Measurements from ENCODE around the gene SNTA1. TPM values are rescaled to one million over a fixed set of nuclear protein-coding genes. Genes with fewer than 3 reads are reported as not detected.
"Not testable (repeated sequence)": the region's sequence is repeated elsewhere in the genome, so short reads cannot be mapped to it uniquely, and the experiment has no call there.

The SNTA1 gene
- total RNA-seq, 1 experiment from 2014 or later: 13.2 TPM

DNA sequence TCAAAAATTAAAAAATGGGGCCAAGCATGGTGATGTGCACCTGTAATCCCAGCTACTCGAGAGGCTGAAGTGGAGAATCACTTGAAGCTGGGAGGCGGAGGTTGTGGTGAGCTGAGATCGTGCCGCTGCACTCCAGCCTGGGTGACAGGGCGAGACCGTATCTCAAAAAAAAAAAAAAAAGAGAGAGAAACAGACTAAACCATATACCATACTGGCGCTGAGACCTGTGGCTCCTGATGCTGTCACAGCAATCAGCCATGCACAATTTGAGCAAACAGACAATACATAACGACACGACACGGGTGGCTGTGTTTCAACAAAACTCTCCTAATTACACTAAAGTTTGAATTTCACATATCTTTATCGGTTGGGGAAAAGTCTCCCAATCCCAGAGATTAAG is 31.4 kb upstream of the SNTA1 start:
- no peaks in the 10 kb centered on the region for H3K9me3 ChIP-seq (replicated peaks)
- no peak overlapping the region for H3K4me3 ChIP-seq
- H3K36me3 ChIP-seq: no peaks in the 10 kb centered on the region
- no peak overlapping the region for H3K27ac ChIP-seq
- H3K4me1 ChIP-seq: no peaks in the 10 kb centered on the region; the same call in 1 of the 2 replicates
- H3K27me3 ChIP-seq: peaks cover 9% of the 10 kb centered on the region; the same call in 1 of the 2 replicates
- no peak for DNase-seq

DNA sequence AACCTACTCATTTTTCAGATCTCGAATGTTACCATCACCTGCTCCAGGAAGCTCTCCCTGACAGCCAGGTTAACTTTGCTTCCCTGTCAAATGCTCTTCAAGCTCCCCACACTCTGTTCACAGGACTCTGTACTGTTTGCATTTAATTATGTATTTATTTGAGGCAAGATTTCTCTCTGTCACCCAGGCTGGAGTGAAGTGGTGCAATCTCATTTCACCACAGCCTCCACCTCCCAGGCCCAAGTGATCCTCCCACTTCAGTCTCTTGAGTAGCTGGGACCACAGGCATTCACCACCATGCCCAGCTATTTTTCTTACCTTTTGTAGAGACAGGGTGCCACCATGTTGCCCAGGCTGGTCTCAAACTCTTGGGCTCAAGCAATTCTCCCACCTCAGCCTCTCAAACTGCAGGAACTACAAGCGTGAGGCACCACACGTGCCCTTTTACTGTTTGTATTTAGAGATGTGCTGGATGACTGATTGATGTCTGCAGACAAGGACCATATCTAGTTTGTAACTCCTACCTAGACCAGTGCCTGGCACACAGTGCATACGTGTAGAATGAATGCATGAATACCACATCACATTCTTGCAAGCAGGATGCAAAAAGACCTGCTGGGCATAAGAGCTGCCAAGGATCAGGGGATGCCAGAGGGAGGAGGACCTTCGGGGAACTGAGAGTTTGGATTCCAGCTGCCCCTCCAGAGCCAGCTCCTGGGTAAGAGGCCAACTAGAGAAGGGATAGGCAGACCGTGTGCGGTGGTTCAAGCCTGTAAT is 30.7 kb upstream of the SNTA1 start:
- Histone ChIP-seq H3K27ac (no peak overlapping the region), H3K27me3 (peaks cover 9% of the 10 kb centered on the region; the same call in 1 of the 2 replicates), H3K9me3 (replicated peaks) (no peaks in the 10 kb centered on the region), H3K4me1 (no peaks in the 10 kb centered on the region; the same call in 1 of the 2 replicates), H3K36me3 (no peaks in the 10 kb centered on the region), H3K4me3 (no peak overlapping the region)
- DNase-seq: no peak

DNA sequence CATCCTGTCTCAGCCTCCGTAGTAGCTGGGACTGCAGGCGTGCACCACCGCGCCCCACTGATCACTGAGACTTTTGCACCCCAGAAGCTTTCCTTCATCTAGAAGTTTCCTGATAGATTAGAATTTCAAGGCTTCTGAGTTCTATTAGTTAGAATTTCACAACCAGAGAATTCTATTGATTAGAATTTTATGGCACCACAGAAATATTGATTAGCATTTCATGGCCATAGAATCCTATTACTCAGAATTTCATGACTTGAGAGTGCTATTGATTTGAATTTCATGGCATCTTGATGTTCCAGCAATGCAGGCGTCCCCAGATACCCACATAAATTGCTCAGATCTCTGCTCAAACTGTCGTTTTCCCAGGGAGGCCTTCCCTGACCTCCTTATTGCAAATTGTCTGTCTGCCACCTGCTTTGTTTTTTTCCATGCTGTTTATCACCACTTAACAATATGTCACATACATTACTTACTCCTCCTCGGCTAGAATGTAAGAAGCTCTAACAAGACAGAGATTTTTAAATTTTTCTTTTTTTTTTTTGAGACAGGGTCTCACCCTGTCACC is 29.4 kb upstream of the SNTA1 start:
- Histone ChIP-seq H3K27ac (no peak overlapping the region), H3K27me3 (peaks cover 9% of the 10 kb centered on the region; the same call in 1 of the 2 replicates), H3K4me3 (no peak overlapping the region), H3K9me3 (replicated peaks) (no peaks in the 10 kb centered on the region), H3K36me3 (no peaks in the 10 kb centered on the region), H3K4me1 (no peaks in the 10 kb centered on the region; the same call in 1 of the 2 replicates)
- no peak for DNase-seq

DNA sequence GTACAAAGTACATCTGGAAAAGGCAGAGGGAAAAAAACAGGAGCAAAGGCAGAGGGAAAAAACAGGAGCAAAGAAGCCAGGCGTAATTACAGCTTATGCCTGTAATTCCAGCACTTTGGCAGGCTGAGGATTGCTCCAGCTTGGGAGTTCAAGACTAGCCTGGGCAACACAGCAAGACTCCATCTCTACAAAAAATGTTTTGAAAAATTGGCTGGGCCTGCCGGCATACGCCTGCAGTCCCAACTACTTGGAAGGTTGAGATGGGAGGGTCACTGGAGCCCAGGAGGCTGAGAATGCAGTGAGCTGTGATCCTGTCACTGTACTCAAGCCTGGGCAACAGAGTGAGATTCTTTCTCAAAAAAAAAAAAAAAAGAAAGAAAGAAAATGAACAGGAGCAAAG is 27.3 kb upstream of the SNTA1 start:
- no peak for DNase-seq
- Histone ChIP-seq H3K9me3 (replicated peaks) (no peaks in the 10 kb centered on the region), H3K36me3 (no peaks in the 10 kb centered on the region), H3K4me1 (peaks cover 1% of the 10 kb centered on the region; the same call in 1 of the 2 replicates), H3K4me3 (no peak overlapping the region), H3K27ac (no peak overlapping the region), H3K27me3 (peaks cover 9% of the 10 kb centered on the region; the same call in 1 of the 2 replicates)

DNA sequence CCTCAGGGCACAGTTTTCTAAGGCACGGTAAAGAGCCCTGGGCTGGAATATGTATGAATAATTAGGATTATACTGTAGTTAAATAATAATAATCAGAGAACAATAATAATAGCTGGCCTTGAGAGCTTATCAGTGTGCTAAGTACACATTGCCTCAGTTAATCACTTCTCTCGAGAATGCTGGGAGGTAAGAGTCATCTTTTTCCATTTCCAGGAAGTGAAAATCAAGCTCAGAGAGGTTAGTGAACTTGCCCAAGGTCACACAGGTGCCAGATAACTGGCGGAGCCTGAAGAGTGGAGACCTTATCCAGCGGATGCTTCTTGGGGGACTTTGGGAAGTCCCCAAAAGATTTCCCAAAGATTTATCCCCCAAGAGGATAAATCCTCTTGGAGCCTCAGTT is 26.9 kb upstream of the SNTA1 start:
- no peak for DNase-seq
- Histone ChIP-seq H3K27me3 (peaks cover 8% of the 10 kb centered on the region; the same call in 1 of the 2 replicates), H3K27ac (no peak overlapping the region), H3K36me3 (no peaks in the 10 kb centered on the region), H3K4me1 (peaks cover 4% of the 10 kb centered on the region; the same call in 1 of the 2 replicates), H3K4me3 (no peak overlapping the region), H3K9me3 (replicated peaks) (no peaks in the 10 kb centered on the region)

DNA sequence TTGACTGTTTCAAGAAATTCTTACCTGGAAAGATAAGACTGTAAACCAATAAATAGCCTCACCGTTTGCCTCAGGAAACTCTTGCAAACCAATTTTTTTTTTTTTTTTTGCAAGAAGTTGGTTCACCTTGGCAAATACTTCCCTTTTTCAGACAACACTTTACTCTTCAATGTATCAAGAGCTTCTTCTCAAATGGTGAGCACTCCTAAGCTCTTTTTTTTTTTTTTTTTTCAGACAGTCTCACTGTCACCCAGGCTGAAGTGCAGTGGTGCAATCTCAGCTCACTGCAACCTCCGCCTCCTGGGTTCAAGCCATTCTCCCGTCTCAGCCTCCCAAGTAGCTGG is 22.7 kb upstream of the SNTA1 start:
- Histone ChIP-seq H3K27me3 (peaks cover 4% of the 10 kb centered on the region; the same call in 1 of the 2 replicates), H3K4me1 (peaks cover 9% of the 10 kb centered on the region), H3K4me3 (no peak overlapping the region), H3K27ac (no peak overlapping the region), H3K36me3 (no peaks in the 10 kb centered on the region), H3K9me3 (replicated peaks) (no peaks in the 10 kb centered on the region)
- DNase-seq: no peak

DNA sequence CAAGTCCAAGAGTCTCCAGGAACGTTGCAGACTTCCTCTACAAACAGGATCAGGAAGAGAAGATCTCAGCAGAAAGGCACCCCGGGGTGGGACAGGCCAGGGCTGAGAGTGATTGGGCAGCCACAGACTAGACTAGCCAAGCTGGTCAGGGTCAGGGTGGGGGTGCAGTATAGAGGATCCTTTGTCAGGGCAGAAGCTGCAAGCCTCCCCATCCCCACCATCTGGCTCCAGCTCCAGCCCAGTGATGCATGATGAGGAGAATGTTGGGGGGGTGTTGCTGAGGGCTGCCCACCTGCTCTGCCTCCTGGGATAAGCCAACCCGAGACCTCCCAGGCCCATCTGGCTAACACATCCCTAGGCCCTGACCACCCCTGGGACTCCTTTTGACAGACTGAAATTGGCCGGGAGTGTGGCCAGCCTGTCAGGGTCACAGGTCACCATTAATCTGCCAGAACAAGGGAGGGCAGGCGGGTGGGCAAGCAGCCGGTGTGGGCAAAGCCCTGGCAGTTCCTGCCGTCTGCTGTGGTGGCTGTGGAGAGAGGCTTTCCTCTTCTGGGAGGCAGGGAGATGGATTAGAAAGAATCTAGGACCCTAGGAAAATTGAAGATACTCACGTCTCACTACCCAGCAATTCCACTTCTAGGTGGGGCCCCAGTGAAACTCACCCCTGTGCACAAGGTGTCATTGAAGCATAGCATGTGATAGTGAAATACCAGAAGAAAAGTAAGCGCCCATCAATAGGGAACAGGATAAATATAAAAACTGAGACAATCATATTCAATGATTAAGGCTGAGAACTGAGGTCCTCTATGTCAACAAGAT is 22.1 kb upstream of the SNTA1 start:
- no peak overlapping the region for H3K4me3 ChIP-seq
- H3K27me3 ChIP-seq: peaks cover 4% of the 10 kb centered on the region; the same call in 1 of the 2 replicates
- H3K27ac ChIP-seq: peak overlapping the region; percentile 0; the same call in 1 of the 2 replicates
- peak; percentile 76 to 82 for DNase-seq
- H3K36me3 ChIP-seq: no peaks in the 10 kb centered on the region
- no peaks in the 10 kb centered on the region for H3K9me3 ChIP-seq (replicated peaks)
- H3K4me1 ChIP-seq: peaks cover 9% of the 10 kb centered on the region

DNA sequence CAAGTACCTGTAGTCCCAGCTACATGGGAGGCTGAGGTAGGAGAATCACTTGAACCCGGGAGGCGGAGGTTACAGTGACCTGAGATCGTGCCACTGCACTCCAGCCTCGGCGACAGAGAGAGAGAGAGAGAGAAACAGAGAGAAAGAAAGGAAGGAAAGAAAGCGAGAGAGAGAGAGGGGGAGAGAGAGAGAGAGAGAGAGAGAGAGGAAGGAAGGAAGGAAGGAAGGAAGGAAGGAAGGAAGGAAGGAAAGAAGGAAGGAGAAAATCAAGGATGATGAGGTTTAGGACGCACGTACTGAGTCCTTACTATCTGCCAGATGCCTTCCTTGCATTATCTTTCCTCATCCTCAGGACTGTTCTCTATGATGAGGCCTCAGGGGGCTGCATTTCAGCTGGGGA is 21.2 kb upstream of the SNTA1 start:
- not testable (repeated sequence) for H3K27me3 ChIP-seq; DNase-seq; H3K27ac ChIP-seq; H3K9me3 ChIP-seq (replicated peaks); H3K4me3 ChIP-seq; H3K36me3 ChIP-seq; H3K4me1 ChIP-seq

DNA sequence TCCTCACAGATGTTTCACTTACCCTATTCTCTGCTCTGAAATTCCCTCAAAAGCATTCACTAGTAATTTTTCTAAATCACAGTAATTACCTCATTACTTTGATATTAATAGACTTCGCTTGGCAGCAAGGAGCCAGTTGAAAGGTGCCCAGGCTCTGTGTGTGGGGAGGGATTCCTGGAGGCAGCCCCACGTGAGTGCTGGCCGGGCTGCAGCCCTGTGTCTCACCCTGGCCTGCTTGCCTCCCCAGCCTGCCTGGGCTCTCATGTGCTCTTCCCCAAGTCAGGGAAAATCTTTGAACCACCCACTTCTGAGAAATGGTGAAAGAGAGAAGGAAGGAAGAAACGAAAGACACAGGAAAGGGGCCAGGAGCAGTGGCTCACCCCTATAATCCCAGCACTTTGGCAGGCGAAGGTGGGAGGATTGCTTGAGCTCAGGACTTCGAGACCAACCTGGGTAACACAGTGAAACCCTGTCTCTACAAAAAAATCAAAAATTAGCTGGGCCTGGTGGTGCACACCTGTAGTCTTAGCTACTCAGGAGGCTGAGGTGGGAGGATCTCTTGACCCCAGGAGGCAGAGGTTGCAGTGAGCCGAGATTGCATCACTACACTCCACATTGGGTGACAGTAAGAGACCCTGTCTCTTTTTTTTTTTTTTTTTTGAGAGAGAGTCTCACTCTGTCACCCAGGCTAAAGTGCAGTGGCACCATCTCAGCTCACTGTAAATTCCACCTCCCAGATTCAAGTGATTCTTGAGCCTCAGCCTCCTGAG is 20.0 kb upstream of the SNTA1 start:
- no peak overlapping the region for H3K27ac ChIP-seq
- H3K4me3 ChIP-seq: no peak overlapping the region
- peaks cover 4% of the 10 kb centered on the region; the same call in 1 of the 2 replicates for H3K27me3 ChIP-seq
- H3K9me3 ChIP-seq (replicated peaks): no peaks in the 10 kb centered on the region
- peaks cover 9% of the 10 kb centered on the region for H3K4me1 ChIP-seq
- no peak for DNase-seq
- no peaks in the 10 kb centered on the region for H3K36me3 ChIP-seq

DNA sequence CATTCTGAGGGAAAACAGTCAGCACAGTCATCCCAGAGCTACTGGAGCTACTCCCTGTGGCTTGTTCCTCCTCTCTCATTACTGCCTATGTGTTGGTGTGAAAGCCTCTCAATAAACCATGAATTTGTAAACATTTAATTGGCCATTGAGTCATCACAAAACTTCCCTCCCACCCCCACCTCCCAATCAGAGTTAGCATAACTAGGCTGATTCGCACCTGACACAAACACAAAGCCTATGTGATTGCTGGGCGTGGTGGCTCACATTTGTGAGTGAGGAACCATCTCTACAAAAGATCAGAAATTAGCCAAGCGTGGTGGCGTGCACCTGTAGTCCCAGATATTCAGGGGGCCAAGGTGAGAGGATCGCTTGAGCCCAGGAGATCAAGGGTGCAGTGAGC is 17.1 kb upstream of the SNTA1 start:
- Histone ChIP-seq H3K4me3 (no peak overlapping the region), H3K9me3 (replicated peaks) (no peaks in the 10 kb centered on the region), H3K27me3 (peaks cover 4% of the 10 kb centered on the region; the same call in 1 of the 2 replicates), H3K36me3 (no peaks in the 10 kb centered on the region), H3K27ac (no peak overlapping the region), H3K4me1 (peaks cover 7% of the 10 kb centered on the region)
- DNase-seq: no peak

DNA sequence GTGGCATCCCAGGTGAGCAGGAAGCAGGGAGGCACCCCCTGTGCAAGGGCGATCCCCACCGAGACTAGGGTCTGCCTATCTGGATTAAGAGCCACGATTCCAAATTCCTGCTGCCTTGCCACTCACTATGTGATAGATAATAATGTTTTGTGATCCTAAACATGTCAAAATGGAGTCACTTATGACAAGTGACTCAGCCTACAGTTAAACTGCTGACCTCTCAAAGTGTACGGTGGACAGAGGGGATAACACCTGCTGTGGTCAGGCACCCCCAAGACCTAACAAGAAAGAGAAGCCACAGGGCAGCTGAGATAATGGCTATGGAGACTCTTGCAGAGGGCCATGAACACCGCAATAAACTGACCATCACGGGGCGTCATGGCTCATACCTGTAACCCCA is 16.0 kb upstream of the SNTA1 start:
- no peak for DNase-seq
- Histone ChIP-seq H3K9me3 (replicated peaks) (no peaks in the 10 kb centered on the region), H3K36me3 (no peaks in the 10 kb centered on the region), H3K27ac (no peak overlapping the region), H3K27me3 (peaks cover 4% of the 10 kb centered on the region; the same call in 1 of the 2 replicates), H3K4me3 (no peak overlapping the region), H3K4me1 (no peaks in the 10 kb centered on the region)

DNA sequence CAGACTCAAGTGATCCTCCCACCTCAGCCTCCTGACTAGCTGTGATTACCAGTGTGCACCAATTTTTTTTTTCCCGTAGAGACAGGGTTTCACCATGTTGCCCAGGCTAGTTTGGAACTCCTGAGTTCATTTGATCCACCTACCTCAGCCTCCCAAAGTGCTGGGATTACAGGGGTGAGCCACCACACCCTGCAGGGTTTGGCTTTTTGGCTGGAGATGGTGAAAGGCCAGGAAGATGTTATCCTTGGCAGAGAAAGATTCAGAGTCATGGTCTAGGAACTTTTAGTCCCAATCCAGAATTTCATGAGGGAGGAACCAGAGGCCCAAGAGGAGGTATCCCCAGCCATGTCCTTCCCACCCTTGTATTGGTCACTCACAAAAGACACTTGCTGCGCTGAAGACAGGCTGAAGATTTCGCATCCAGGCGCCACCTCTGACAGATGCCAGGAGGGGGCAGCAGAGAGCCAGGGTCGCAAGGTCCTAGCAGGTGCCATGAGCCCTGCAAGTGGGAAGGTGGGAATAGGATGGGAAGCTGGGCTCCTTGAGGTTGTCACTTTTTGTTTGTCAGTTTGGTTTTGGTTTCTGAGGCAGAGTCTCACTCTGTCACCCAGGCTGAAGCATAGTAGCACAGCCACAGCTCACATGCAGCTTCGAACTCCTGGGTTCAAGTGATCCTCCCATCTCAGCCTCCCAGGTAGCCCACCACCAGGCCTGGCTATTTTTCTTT is 13.5 kb upstream of the SNTA1 start:
- H3K4me3 ChIP-seq; H3K9me3 ChIP-seq (replicated peaks); H3K4me1 ChIP-seq; H3K36me3 ChIP-seq; H3K27ac ChIP-seq; H3K27me3 ChIP-seq: not testable (repeated sequence)
- DNase-seq: peak; percentile 79 to 92

DNA sequence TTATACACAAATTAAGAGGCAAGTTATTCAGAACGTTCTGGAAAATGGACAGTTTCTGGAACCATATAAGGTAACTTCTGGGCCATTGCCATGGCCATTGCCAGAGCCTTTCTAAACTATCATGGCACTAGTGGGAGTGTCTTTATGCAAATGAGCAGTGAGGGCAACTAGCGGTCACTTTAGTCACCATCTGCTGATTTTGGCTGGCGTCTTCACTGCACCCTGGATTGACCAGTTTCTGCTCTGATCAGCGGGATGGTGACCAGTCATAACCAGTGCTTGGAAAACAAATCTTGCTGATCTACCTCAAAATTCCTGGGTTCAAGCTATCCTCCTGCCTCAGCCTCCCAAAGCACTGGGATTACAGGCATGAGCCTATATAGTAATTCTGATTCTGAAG is 7.3 kb upstream of the SNTA1 start:
- Histone ChIP-seq H3K4me3 (no peak overlapping the region), H3K27me3 (no peaks in the 10 kb centered on the region), H3K9me3 (replicated peaks) (0 out of 2 replicates have a peak, but pooled peaks cover 3% of the 10 kb centered on the region), H3K36me3 (no peaks in the 10 kb centered on the region), H3K27ac (no peak overlapping the region), H3K4me1 (no peaks in the 10 kb centered on the region; the same call in 1 of the 2 replicates)
- peak in 1 of 2 experiments; percentile 56 for DNase-seq

All from SJCRH30 (cell line).